GM10266 (cell line): ENCODE data around the gene ANKRD63.

Source experiments
- DNase-seq: peaks from one replicate; pipeline ENCODE4 v3.0.0; 2012; ENCODE audit errors: extremely low spot score
- CTCF ChIP-seq: IDR thresholded peaks from 2 replicates; pipeline ENCODE4 v1.5.1; 2012; ENCODE audit warnings: mild to moderate bottlenecking, low read depth; ENCODE audit not compliant: control insufficient read depth, insufficient read depth; ENCODE audit errors: missing control alignments

ANKRD63 gene

GRCh38 chr15:40309344-40309862 is 26.5 kb upstream of the ANKRD63 start:
- TF ChIP-seq CTCF = no peak
- DNase-seq = no peak

GRCh38 chr15:40307421-40308211 is 24.8 kb upstream of the ANKRD63 start, which contains the start of gene PLCB2:
PLCB2 (minus strand) TSS chr15:40307935; CDS start chr15:40307672, 263 bp downstream.
- peak; percentile 62 for DNase-seq
- TF ChIP-seq CTCF = peak; percentile 43

GRCh38 chr15:40306908-40307307 is 24.0 kb upstream of the ANKRD63 start:
- no peak for DNase-seq
- no peak for TF ChIP-seq CTCF

- DNase-seq = no peak
- no peak for TF ChIP-seq CTCF
Observed at GRCh38 chr15:40306371-40306770, 23.5 kb upstream of the ANKRD63 start.

GRCh38 chr15:40305281-40305680 is 22.4 kb upstream of the ANKRD63 start:
- no peak for DNase-seq
- TF ChIP-seq CTCF = no peak

GRCh38 chr15:40303576-40303975 is 20.7 kb upstream of the ANKRD63 start:
- no peak for TF ChIP-seq CTCF
- DNase-seq = no peak

- no peak for DNase-seq
- TF ChIP-seq CTCF = no peak
Observed at GRCh38 chr15:40302981-40303380, 20.1 kb upstream of the ANKRD63 start.
